Measurements from ENCODE around the gene ZNHIT6.

ZNHIT6 gene

DNA sequence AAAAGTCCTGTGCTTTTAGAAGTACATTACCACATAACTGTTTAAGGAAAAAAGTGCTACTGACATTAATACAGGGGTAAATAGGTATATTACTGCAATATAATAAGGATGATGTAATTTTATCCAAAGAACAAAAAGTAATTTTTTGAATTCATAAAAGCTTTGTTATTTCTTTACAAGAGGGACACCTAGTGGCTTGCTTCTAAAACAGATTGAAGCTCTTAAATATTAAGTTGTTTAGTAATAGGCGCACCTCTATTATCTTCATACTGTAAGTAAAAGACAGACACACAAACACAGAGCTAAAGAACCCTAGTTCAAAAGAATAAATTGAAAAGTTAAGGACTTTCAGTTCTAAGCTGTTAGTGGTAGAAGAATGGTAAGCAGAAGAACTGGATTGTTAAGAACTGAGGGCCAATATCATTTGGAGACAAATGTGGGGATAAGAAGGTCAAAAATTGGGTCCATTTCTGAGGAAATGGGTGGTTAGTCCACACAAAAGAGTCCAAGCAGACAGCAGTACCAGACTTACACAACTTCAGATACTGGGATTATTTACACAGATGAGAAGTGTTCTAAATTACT is 15.4 kb downstream of the ZNHIT6 start:
- H3K27me3 Mint-ChIP-seq, result no peaks in the 10 kb centered on the region
- no peak for DNase-seq
- peaks cover 83% of the 10 kb centered on the region for H3K36me3 Mint-ChIP-seq (ENCODE audit: low read depth)
- H3K27ac Mint-ChIP-seq, result no peak overlapping the region
- peaks cover 27% of the 10 kb centered on the region for H3K4me1 Mint-ChIP-seq (ENCODE audit: low read depth)
- H3K4me3 Mint-ChIP-seq, result no peak overlapping the region
- no peaks in the 10 kb centered on the region for H3K9me3 Mint-ChIP-seq

DNA sequence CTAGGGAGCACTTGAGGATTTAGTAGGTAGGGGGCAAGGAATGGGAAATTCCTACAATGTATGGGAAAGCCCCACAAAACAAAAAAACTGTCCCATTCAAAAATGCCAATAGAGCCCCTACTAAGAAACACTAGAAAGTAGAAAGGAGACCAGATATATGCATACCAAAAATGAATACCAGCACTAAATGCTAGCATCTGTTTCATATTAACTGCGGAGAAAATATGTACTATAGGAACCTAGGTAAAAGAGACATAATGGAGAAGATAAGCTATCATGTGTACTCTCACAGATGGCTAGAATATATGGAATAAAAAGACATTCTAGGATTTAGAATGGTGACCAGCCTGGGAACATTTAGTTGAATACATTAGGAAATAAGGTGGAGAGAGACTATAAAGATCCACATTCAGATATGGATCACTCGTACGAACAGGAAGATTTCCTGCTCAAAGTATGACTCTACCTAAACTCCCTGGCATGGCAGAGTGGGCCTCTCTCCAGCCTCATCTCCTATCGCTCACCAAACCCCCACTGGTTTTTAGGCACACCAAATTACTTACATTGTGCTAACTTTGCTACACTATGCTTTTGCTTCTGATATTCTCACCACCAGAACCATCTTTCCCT is 18.3 kb downstream of the ZNHIT6 start:
- peaks cover 28% of the 10 kb centered on the region for H3K4me1 Mint-ChIP-seq (ENCODE audit: low read depth)
- H3K36me3 Mint-ChIP-seq (ENCODE audit: low read depth), result peaks cover 79% of the 10 kb centered on the region

DNA sequence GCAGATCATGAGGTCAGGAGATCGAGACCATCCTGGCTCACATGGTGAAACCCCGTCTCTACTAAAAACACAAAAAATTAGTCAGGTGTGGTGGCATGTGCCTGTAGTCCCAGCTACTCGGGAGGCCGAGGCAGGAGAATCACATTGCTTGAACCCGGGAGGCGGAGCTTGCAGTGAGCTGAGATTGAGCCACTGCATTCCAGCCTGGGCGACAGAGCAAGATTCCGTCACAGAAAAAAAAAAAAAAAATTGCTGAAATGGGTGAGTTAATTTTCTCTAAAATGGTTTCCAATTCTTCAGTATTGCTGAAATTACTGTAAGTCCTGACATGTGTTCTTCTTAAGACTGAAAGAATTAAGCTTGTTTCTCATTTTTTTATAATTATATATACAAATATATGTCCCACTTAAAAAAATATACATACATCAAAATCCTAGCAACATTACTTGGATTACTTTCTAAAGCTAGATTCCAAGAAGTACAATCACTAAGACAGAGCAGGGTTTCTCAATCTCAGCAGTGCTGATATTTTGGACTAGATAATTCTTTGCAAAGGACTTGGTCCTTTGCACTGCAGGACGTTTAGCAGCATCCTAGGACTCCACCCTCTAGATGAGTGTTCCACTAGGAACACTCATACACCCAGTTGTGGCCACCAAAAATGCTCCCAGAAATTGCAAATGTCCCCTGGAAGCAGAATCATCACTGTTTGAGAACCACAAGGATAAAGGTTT is 24.8 kb downstream of the ZNHIT6 start:
- H3K36me3 Mint-ChIP-seq (ENCODE audit: low read depth), result peaks cover 72% of the 10 kb centered on the region
- no peak overlapping the region for H3K4me3 Mint-ChIP-seq
- H3K27me3 Mint-ChIP-seq, result no peaks in the 10 kb centered on the region
- DNase-seq, result no peak
- no peak overlapping the region for H3K27ac Mint-ChIP-seq
- H3K9me3 Mint-ChIP-seq, result no peaks in the 10 kb centered on the region
- H3K4me1 Mint-ChIP-seq (ENCODE audit: low read depth), result peaks cover 2% of the 10 kb centered on the region

More for the DNA sequence above, 18.3 kb downstream of the ZNHIT6 start:
- Mint-ChIP-seq H3K4me3 (no peak overlapping the region), H3K9me3 (no peaks in the 10 kb centered on the region), H3K27me3 (no peaks in the 10 kb centered on the region), H3K27ac (no peak overlapping the region)
- DNase-seq, result no peak

DNA sequence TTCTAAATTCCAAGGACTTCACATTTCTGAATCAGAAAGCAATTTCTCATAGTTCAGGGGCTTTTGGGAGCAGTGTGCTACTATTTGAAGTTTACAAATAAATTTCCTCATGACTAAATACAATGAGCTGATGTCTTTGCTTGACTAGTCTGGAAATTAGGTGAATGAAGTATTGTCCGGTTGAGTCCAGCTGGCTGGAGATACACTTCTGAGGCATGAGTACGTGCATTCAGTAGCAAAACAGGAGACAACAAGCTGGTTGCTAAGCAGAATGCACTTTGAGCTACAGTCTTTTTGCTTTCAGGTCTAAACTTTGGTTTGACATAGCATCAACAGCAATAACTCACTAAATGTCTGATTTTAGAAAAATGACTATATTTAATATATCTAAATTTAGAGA is 27.1 kb downstream of the ZNHIT6 start:
- Mint-ChIP-seq H3K27me3 (no peaks in the 10 kb centered on the region), H3K27ac (no peak overlapping the region), H3K4me3 (no peak overlapping the region)

GRCh38 chr1:85678193-85678592 is 30.0 kb downstream of the ZNHIT6 start:
- H3K9me3 Mint-ChIP-seq, result no peaks in the 10 kb centered on the region
- H3K36me3 Mint-ChIP-seq (ENCODE audit: low read depth), result peaks cover 84% of the 10 kb centered on the region
- no peak overlapping the region for H3K27ac Mint-ChIP-seq
- DNase-seq, result no peak
- H3K4me1 Mint-ChIP-seq (ENCODE audit: low read depth), result no peaks in the 10 kb centered on the region
- no peak overlapping the region for H3K4me3 Mint-ChIP-seq
- H3K27me3 Mint-ChIP-seq, result no peaks in the 10 kb centered on the region

More for the DNA sequence above, 27.1 kb downstream of the ZNHIT6 start:
- Mint-ChIP-seq H3K9me3 (no peaks in the 10 kb centered on the region), H3K4me1 (ENCODE audit: low read depth) (no peaks in the 10 kb centered on the region), H3K36me3 (ENCODE audit: low read depth) (peaks cover 77% of the 10 kb centered on the region)
- no peak for DNase-seq

- Mint-ChIP-seq H3K27ac (no peak overlapping the region), H3K27me3 (no peaks in the 10 kb centered on the region), H3K9me3 (no peaks in the 10 kb centered on the region), H3K4me1 (ENCODE audit: low read depth) (no peaks in the 10 kb centered on the region), H3K36me3 (ENCODE audit: low read depth) (peaks cover 84% of the 10 kb centered on the region), H3K4me3 (no peak overlapping the region)
- DNase-seq, result no peak
Measured at GRCh38 chr1:85677656-85678055, 30.6 kb downstream of the ZNHIT6 start.

- H3K27me3 Mint-ChIP-seq, result no peaks in the 10 kb centered on the region
- no peak overlapping the region for H3K27ac Mint-ChIP-seq
- H3K9me3 Mint-ChIP-seq, result no peaks in the 10 kb centered on the region
- DNase-seq, result no peak
- H3K36me3 Mint-ChIP-seq (ENCODE audit: low read depth), result peaks cover 93% of the 10 kb centered on the region
- no peak overlapping the region for H3K4me3 Mint-ChIP-seq
- H3K4me1 Mint-ChIP-seq (ENCODE audit: low read depth), result no peaks in the 10 kb centered on the region
Measured at GRCh38 chr1:85672031-85672660, 36.1 kb downstream of the ZNHIT6 start.

DNA sequence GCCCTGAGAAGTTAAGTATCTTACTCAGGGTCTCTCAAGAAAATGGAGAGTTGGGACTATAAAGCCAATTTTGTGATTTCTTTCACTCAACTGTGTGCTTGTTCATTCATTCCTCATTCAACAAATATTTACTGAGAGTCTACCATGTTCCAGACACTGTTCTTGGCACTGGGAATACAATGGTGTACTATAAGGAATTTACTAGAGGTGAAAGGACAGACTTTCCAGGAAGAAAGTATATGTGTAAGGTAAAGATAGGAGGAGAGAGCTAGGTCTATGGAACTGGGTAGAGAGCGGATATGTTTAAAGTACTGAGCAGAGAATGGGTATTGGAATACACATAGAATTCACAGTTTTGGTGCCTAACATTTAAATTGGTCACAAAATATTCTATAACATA is 42.3 kb downstream of the ZNHIT6 start:
- Mint-ChIP-seq H3K27me3 (no peaks in the 10 kb centered on the region), H3K9me3 (no peaks in the 10 kb centered on the region), H3K36me3 (ENCODE audit: low read depth) (peaks cover 89% of the 10 kb centered on the region), H3K4me3 (no peak overlapping the region), H3K27ac (no peak overlapping the region), H3K4me1 (ENCODE audit: low read depth) (no peaks in the 10 kb centered on the region)
- DNase-seq, result no peak

DNA sequence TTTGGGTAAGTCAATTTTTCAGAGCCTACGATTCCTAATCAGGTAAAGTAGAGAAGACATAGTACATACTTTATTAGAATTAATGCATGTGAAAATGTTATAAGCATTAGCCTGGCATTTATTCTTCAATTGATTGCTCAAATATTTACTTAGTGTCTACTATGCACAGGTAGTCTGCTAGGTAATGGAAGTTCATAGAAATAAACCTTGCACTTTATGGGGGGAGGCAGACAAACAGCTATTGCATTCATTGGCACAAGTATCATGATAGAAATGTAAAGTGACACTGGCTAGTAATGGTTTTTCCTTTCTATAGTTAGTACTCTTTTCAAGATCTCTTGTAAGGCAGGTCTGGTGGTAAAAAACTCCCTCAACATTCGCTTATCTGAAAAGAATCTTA is 44.9 kb downstream of the ZNHIT6 start:
- DNase-seq, result no peak
- no peaks in the 10 kb centered on the region for H3K9me3 Mint-ChIP-seq
- no peaks in the 10 kb centered on the region for H3K4me1 Mint-ChIP-seq (ENCODE audit: low read depth)
- H3K4me3 Mint-ChIP-seq, result no peak overlapping the region
- H3K27ac Mint-ChIP-seq, result no peak overlapping the region
- no peaks in the 10 kb centered on the region for H3K27me3 Mint-ChIP-seq
- H3K36me3 Mint-ChIP-seq (ENCODE audit: low read depth), result peaks cover 77% of the 10 kb centered on the region

- no peak overlapping the region for H3K4me3 Mint-ChIP-seq
- no peaks in the 10 kb centered on the region for H3K27me3 Mint-ChIP-seq
- H3K9me3 Mint-ChIP-seq, result no peaks in the 10 kb centered on the region
- no peaks in the 10 kb centered on the region for H3K4me1 Mint-ChIP-seq (ENCODE audit: low read depth)
- H3K27ac Mint-ChIP-seq, result no peak overlapping the region
- H3K36me3 Mint-ChIP-seq (ENCODE audit: low read depth), result peaks cover 71% of the 10 kb centered on the region
- DNase-seq, result no peak
Measured at GRCh38 chr1:85661767-85662166, 46.5 kb downstream of the ZNHIT6 start.

DNA sequence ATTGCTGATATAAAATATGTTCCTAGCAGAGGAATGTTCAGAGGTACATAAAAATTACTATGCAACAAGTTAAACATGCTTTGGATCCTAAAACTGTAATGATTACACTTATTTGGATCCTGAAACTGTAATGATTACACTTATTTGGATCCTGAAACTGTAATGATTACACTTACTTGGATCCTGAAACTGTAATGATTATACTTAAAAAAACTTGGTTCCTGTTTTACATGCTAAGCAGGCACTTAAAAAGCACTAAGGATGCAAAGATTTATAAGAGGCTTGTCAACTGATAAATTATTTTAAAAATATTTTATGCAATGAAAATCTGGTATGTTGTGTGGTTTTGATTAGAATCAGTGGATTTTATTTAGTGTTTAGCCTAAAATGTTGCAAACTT is 47.7 kb downstream of the ZNHIT6 start:
- Mint-ChIP-seq H3K9me3 (no peaks in the 10 kb centered on the region), H3K36me3 (ENCODE audit: low read depth) (peaks cover 72% of the 10 kb centered on the region), H3K4me1 (ENCODE audit: low read depth) (no peaks in the 10 kb centered on the region), H3K27ac (no peak overlapping the region), H3K4me3 (no peak overlapping the region), H3K27me3 (no peaks in the 10 kb centered on the region)
- DNase-seq, result no peak

DNA sequence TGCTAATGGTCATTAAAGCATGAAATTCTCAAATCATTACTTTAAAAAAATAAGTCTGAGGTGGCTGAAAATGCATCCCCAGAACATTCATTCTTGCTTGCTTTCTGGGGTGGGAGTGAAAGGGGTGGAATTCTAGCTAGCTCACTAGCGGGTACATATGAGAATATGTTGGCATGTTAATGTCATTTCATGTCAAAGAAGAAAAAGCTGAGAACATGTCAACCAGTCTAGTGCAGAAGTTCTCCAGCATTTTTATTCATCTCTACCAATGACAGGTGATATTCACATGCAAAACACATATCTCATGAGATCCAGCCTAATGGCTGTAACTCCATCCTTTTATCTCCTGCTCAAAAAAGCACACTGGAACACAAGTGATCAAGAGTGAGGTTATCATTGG is 49.1 kb downstream of the ZNHIT6 start:
- Mint-ChIP-seq H3K4me3 (no peak overlapping the region), H3K9me3 (no peaks in the 10 kb centered on the region), H3K36me3 (ENCODE audit: low read depth) (peaks cover 76% of the 10 kb centered on the region), H3K27me3 (no peaks in the 10 kb centered on the region), H3K4me1 (ENCODE audit: low read depth) (peaks cover 3% of the 10 kb centered on the region), H3K27ac (no peak overlapping the region)
- no peak for DNase-seq

GRCh38 chr1:85656948-85657347 is 51.3 kb downstream of the ZNHIT6 start:
- H3K9me3 Mint-ChIP-seq, result peaks cover 5% of the 10 kb centered on the region
- H3K27ac Mint-ChIP-seq, result no peak overlapping the region
- H3K27me3 Mint-ChIP-seq, result no peaks in the 10 kb centered on the region

GRCh38 chr1:85656256-85656655 is 52.0 kb downstream of the ZNHIT6 start:
- H3K27me3 Mint-ChIP-seq, result no peaks in the 10 kb centered on the region
- peaks cover 5% of the 10 kb centered on the region for H3K9me3 Mint-ChIP-seq
- no peak overlapping the region for H3K27ac Mint-ChIP-seq
- no peak overlapping the region for H3K4me3 Mint-ChIP-seq
- no peak for DNase-seq
- H3K36me3 Mint-ChIP-seq (ENCODE audit: low read depth), result peaks cover 79% of the 10 kb centered on the region
- peaks cover 3% of the 10 kb centered on the region for H3K4me1 Mint-ChIP-seq (ENCODE audit: low read depth)

More at GRCh38 chr1:85656948-85657347, 51.3 kb downstream of the ZNHIT6 start:
- H3K36me3 Mint-ChIP-seq (ENCODE audit: low read depth), result peaks cover 78% of the 10 kb centered on the region
- no peak overlapping the region for H3K4me3 Mint-ChIP-seq
- DNase-seq, result no peak
- H3K4me1 Mint-ChIP-seq (ENCODE audit: low read depth), result peaks cover 3% of the 10 kb centered on the region

DNA sequence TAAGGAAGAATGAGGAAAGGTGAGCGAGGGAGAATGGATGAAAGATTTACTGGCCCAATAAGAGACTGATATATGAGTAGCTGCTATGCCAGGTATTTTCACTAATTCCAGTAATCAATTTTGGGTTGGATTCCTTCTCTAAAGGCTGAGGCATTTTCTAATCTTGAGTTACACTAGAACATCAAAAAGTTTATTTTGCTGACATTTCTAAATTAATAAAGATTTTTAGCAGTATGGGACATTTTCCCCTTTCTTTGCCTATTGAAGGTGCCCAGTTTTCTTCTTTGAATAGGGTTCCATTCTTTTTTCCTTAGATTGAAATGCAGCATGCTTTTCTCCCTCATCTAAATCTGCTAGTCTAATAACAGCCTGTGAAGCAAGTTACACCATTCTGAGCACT is 52.9 kb downstream of the ZNHIT6 start:
- H3K27me3 Mint-ChIP-seq, result no peaks in the 10 kb centered on the region
- no peak for DNase-seq
- peaks cover 83% of the 10 kb centered on the region for H3K36me3 Mint-ChIP-seq (ENCODE audit: low read depth)
- H3K4me3 Mint-ChIP-seq, result no peak overlapping the region
- H3K9me3 Mint-ChIP-seq, result peaks cover 8% of the 10 kb centered on the region
- no peak overlapping the region for H3K27ac Mint-ChIP-seq
- H3K4me1 Mint-ChIP-seq (ENCODE audit: low read depth), result peaks cover 3% of the 10 kb centered on the region
